MG63 (cell line): ENCODE measurements around the gene AHRR. TPM values are rescaled to one million over a fixed set of nuclear protein-coding genes. Genes with fewer than 3 reads are reported as not detected.
A peak's percentile ranks its signal among the peaks of the same experiment; 100 is the strongest.

Experiments
- DNase-seq: peaks from one replicate; pipeline ENCODE4 v3.0.0-alpha.2; 2020
- H3K27me3 ChIP-seq: fragments of 250-450 bp; sonication (Bioruptor Pico); 2 replicates; pipeline ENCODE4 v1.5.1; 2020; ENCODE audit warnings: mild to moderate bottlenecking, moderate library complexity
- H3K36me3 ChIP-seq: fragments of 250-450 bp; sonication (Bioruptor Pico); 2 replicates; pipeline ENCODE4 v1.5.1; 2020; ENCODE audit warnings: mild to moderate bottlenecking, moderate library complexity
- H3K4me3 ChIP-seq: fragments of 250-450 bp; sonication (Bioruptor Pico); 2 replicates; pipeline ENCODE4 v1.5.1; 2020; ENCODE audit warnings: mild to moderate bottlenecking, moderate library complexity
- H3K9me3 ChIP-seq: fragments of 250-450 bp; sonication (Bioruptor Pico); 2 replicates; pipeline ENCODE4 v1.5.1; 2020; ENCODE audit warnings: mild to moderate bottlenecking, moderate library complexity
- total RNA-seq: library from RNA; depleted of rRNA; stranded (reverse); fragments of >200 nt; shearing (Covaris generic); gene quantifications from 2 replicates; pipeline ENCODE4 v1.2.3, GENCODE V29; 2014; ENCODE audit warnings: low replicate concordance

AHRR gene
- total RNA-seq, 1 experiment from 2014 or later = 24.5 TPM

- no peak for DNase-seq
- Histone ChIP-seq H3K27me3 (no peaks in the 10 kb centered on the region), H3K36me3 (no peaks in the 10 kb centered on the region; the same call in 1 of the 2 replicates), H3K9me3 (no peaks in the 10 kb centered on the region), H3K4me3 (no peak overlapping the region)
Measured at GRCh38 chr5:438481-438981, 117.0 kb downstream of the AHRR start.

GRCh38 chr5:439181-439580 lies 117.7 kb downstream of the AHRR start:
- no peaks in the 10 kb centered on the region for H3K9me3 ChIP-seq
- no peaks in the 10 kb centered on the region; the same call in 1 of the 2 replicates for H3K36me3 ChIP-seq
- DNase-seq = no peak
- no peak overlapping the region for H3K4me3 ChIP-seq
- H3K27me3 ChIP-seq = no peaks in the 10 kb centered on the region

- DNase-seq = no peak
- H3K9me3 ChIP-seq = no peaks in the 10 kb centered on the region
Measured at GRCh38 chr5:439636-440035, 118.1 kb downstream of the AHRR start.

GRCh38 chr5:440401-441201 lies 119.1 kb downstream of the AHRR start:
- Histone ChIP-seq H3K9me3 (no peaks in the 10 kb centered on the region), H3K4me3 (no peak overlapping the region), H3K36me3 (0 out of 2 replicates have a peak, but pooled peaks cover 2% of the 10 kb centered on the region), H3K27me3 (no peaks in the 10 kb centered on the region)
- DNase-seq = no peak

More at GRCh38 chr5:439636-440035, 118.1 kb downstream of the AHRR start:
- Histone ChIP-seq H3K4me3 (no peak overlapping the region), H3K27me3 (no peaks in the 10 kb centered on the region), H3K36me3 (no peaks in the 10 kb centered on the region; the same call in 1 of the 2 replicates)

GRCh38 chr5:441996-442334 lies 120.5 kb downstream of the AHRR start:
- peaks cover 13% of the 10 kb centered on the region for H3K36me3 ChIP-seq
- DNase-seq = no peak

GRCh38 chr5:442335-443238 lies 121.1 kb downstream of the AHRR start, which contains the start of gene EXOC3:
Gene EXOC3, plus strand, starts transcription at chr5:443176. Its CDS starts 3,030 bp downstream, at chr5:446206.
- DNase-seq = peak; percentile 81
- H3K27me3 ChIP-seq = no peaks in the 10 kb centered on the region
- peak within 1 kb of the TSS; percentile 89 for H3K4me3 ChIP-seq
- peaks cover 19% of the 10 kb centered on the region for H3K36me3 ChIP-seq
- H3K9me3 ChIP-seq = no peaks in the 10 kb centered on the region

More at GRCh38 chr5:441996-442334, 120.5 kb downstream of the AHRR start:
- Histone ChIP-seq H3K4me3 (peak overlapping the region; percentile 89), H3K27me3 (no peaks in the 10 kb centered on the region), H3K9me3 (no peaks in the 10 kb centered on the region)

- H3K4me3 ChIP-seq = peak overlapping the region; percentile 89
- H3K27me3 ChIP-seq = no peaks in the 10 kb centered on the region
- H3K9me3 ChIP-seq = no peaks in the 10 kb centered on the region
- no peak for DNase-seq
- peaks cover 28% of the 10 kb centered on the region for H3K36me3 ChIP-seq
Measured at GRCh38 chr5:443239-444151, 122.0 kb downstream of the AHRR start.

- no peaks in the 10 kb centered on the region for H3K9me3 ChIP-seq
- no peak for DNase-seq
- H3K4me3 ChIP-seq = peak overlapping the region; percentile 89
- no peaks in the 10 kb centered on the region for H3K27me3 ChIP-seq
- peaks cover 36% of the 10 kb centered on the region for H3K36me3 ChIP-seq
Measured at GRCh38 chr5:444226-444625, 122.7 kb downstream of the AHRR start.

- H3K4me3 ChIP-seq = no peak overlapping the region
- no peaks in the 10 kb centered on the region for H3K27me3 ChIP-seq
- no peaks in the 10 kb centered on the region for H3K9me3 ChIP-seq
- DNase-seq = no peak
- H3K36me3 ChIP-seq = peaks cover 49% of the 10 kb centered on the region
Measured at GRCh38 chr5:445591-445990, 124.1 kb downstream of the AHRR start.

GRCh38 chr5:446066-446882 lies 124.8 kb downstream of the AHRR start:
- no peak overlapping the region for H3K4me3 ChIP-seq
- DNase-seq = no peak
- peaks cover 56% of the 10 kb centered on the region for H3K36me3 ChIP-seq
- no peaks in the 10 kb centered on the region for H3K27me3 ChIP-seq
- peaks cover 3% of the 10 kb centered on the region; the same call in 1 of the 2 replicates for H3K9me3 ChIP-seq

GRCh38 chr5:446883-447263 lies 125.4 kb downstream of the AHRR start:
- H3K27me3 ChIP-seq = no peaks in the 10 kb centered on the region
- H3K9me3 ChIP-seq = peaks cover 8% of the 10 kb centered on the region
- DNase-seq = no peak
- no peak overlapping the region for H3K4me3 ChIP-seq
- H3K36me3 ChIP-seq = peaks cover 62% of the 10 kb centered on the region

GRCh38 chr5:447501-447900 lies 126.0 kb downstream of the AHRR start:
- Histone ChIP-seq H3K4me3 (no peak overlapping the region), H3K27me3 (no peaks in the 10 kb centered on the region), H3K36me3 (peaks cover 69% of the 10 kb centered on the region), H3K9me3 (peaks cover 14% of the 10 kb centered on the region)
- no peak for DNase-seq

- H3K36me3 ChIP-seq = peaks cover 76% of the 10 kb centered on the region
- DNase-seq = no peak
- H3K4me3 ChIP-seq = no peak overlapping the region
Measured at GRCh38 chr5:448061-448765, 126.7 kb downstream of the AHRR start.

GRCh38 chr5:448766-449090 lies 127.2 kb downstream of the AHRR start:
- H3K4me3 ChIP-seq = no peak overlapping the region
- H3K9me3 ChIP-seq = peaks cover 14% of the 10 kb centered on the region
- no peaks in the 10 kb centered on the region for H3K27me3 ChIP-seq
- H3K36me3 ChIP-seq = peaks cover 81% of the 10 kb centered on the region
- no peak for DNase-seq

More at GRCh38 chr5:448061-448765, 126.7 kb downstream of the AHRR start:
- Histone ChIP-seq H3K9me3 (peaks cover 14% of the 10 kb centered on the region), H3K27me3 (no peaks in the 10 kb centered on the region)

GRCh38 chr5:449151-449550 lies 127.6 kb downstream of the AHRR start:
- DNase-seq = no peak
- Histone ChIP-seq H3K9me3 (peaks cover 14% of the 10 kb centered on the region), H3K4me3 (no peak overlapping the region), H3K36me3 (peaks cover 85% of the 10 kb centered on the region), H3K27me3 (no peaks in the 10 kb centered on the region)
